ENCODE measurements around the gene FOLR2.

GRCh38 chr11:72233773-72234513 lies 17.3 kb downstream of the FOLR2 start:
- TF ChIP-seq POLR2AphosphoS5 (IDR thresholded peaks at IDR 0.05; ENCODE audit: low read depth, low read length) = no peak
- TF ChIP-seq POLR2A (IDR thresholded peaks at IDR 0.05; ENCODE audit: low read depth, low read length) = no peak

All from GM12892 (cell line).